SIG-M5 treated with dmso at 0.1 percent for 504 hours (cell line): Measurements from ENCODE around the gene MAPK11.

Source experiments
- DNase-seq: peaks from one replicate; lab custom pipeline; 2025; ENCODE audit not compliant: unreplicated experiment; lab: John Stamatoyannopoulos, UW

The MAPK11 gene

DNA sequence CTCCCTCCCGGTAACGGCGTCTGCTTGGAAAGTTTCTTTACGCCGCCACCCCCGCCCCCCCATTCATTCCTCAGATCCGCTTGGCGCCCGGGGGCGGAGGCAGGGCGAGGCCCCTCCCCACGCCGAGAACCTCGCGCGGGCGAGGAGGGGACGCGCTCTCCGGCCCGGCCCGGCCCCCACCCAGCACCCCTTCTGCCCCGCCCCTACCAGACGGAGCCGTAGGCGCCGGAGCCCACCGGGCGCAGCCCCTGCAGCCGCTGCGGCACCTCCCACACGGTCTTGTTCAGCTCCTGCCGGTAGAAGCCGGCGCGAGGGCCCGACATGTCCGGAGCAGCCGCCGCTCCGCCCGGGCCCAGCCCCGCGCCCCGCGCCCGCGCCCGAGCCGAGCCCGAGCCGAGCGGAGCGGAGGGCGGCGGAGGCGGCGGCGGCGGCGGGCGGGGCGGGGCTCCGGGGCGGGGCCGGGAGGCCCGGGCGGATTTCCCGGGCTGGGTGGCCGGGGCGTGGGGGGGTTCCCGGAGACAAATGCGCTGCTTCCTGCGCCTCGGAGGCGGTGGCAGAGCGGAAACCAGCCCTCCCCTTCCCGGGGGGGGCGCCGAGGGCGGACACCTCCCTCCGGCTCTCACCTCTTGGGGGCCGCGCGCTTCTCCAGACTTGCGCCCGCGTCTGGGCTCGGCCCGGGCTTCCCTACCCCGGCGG, at the start of gene MAPK11:
MAPK11 (minus strand) TSS at position 411 of the 696 bp plus-strand sequence; CDS start at position 323, 88 bp downstream.
- DNase-seq = no peak

DNA sequence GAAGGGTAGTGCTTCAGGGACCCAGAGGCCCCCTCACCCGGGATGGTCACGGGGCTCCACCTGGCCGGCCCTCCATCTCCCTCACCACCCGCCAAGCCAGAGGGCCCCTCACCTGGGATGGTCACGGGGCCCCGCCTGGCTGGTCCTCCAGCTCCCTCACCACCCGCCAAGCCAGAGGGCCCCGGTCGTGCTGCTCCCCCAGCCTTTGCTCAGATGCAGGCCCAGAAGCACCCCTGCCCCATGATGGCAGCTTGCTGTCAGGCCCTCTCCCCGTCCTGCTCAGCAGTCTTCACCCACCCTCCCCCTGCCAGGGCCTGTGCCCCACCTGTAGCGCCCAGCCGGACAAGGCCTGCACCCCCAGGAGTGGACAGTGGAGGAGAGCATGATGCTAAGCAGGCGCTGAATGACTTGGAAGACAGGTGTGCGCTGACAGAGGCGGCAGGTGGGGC, 49.3 kb upstream of the MAPK11 start:
- no peak for DNase-seq

DNA sequence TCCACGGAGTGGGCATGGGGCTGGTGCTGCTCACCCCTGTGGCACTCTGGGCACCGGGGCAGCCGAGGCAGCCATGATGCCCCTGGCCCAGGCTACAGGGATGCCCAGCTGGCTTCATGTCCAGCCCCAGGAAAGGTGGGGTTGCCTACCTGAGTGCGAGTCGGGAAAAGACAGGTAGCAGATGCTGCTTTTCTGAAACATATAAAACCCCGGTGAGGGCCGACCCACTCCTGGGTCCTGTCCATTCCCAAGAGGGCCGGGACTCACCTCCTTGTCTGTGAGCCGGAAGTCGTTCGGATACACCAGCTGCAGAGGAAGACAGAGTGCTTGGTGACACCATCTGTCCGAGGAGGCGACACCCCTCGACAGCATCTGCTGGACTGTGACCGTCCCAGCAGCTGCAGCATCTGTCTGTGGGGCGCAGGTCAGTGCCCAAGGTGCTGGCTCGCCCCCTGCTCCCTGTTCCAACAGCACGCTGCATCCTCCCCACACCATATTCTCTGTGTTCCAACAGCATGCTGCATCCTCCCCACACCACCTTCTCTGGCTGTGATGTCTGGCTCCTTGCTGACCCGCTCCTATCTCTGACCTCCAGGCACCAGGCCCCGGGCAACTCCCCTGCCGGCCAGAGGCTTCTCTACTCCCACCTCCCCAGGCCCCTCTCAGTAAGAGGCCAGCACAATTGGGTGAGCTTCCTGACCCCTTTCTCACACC, 48.7 kb upstream of the MAPK11 start:
- no peak for DNase-seq

DNA sequence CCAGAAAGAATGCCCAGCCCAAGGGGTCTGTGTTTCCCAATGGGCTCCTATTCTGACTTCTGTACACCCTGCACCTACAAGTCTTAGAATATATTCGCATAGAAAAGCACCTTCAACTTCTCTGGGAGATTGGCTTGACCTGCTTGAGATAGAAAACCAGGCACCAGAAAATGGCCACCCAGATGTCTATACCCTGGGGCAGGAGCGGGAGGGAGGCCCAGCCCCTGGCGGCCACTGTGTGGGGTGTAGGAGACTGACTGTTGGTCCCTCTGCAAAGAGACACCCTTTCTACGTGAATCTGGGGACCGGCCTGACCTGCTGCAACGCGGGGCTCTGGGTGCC, 48.1 kb upstream of the MAPK11 start:
- no peak for DNase-seq

DNA sequence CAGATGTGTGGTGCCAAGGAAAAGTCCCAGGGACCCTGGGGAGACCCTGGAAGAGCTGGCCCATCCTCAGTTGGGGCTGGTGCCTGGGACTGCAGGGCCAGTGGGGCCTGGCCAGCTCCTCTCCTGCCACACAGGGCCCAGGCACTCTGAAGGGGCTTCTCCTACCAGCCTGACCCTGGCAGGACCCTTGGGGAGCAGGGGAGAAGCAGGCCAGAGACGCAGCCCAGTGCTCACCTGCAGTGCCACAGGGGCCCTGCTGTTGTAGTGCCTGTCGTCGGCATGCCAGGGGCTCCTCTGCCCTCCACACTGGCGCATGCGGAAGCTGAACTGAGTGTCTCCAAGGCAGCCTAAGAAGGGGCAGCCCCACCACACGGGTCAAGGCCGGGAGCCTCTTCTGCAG, 47.5 kb upstream of the MAPK11 start:
- DNase-seq = no peak

DNA sequence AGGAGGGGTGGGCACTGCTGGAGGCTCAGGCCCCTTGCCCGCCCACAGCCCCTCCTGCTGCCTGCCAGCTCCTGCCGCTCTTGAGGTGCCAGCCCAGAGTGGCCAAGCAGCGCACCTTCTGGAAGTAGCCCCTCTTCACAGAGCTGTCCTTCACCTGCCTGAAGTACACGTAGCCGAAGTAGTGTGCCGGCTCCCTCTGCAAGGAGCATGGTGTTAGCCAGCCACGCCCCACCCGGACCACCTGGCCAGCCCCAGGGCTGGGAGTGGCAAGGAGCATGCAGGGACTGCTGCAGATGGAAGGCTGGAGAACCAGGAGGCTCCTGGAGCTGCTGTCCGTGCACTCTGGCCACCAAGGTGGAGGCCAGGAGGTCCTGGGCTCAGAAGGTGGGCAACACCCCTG, 47.0 kb upstream of the MAPK11 start:
- no peak for DNase-seq

DNA sequence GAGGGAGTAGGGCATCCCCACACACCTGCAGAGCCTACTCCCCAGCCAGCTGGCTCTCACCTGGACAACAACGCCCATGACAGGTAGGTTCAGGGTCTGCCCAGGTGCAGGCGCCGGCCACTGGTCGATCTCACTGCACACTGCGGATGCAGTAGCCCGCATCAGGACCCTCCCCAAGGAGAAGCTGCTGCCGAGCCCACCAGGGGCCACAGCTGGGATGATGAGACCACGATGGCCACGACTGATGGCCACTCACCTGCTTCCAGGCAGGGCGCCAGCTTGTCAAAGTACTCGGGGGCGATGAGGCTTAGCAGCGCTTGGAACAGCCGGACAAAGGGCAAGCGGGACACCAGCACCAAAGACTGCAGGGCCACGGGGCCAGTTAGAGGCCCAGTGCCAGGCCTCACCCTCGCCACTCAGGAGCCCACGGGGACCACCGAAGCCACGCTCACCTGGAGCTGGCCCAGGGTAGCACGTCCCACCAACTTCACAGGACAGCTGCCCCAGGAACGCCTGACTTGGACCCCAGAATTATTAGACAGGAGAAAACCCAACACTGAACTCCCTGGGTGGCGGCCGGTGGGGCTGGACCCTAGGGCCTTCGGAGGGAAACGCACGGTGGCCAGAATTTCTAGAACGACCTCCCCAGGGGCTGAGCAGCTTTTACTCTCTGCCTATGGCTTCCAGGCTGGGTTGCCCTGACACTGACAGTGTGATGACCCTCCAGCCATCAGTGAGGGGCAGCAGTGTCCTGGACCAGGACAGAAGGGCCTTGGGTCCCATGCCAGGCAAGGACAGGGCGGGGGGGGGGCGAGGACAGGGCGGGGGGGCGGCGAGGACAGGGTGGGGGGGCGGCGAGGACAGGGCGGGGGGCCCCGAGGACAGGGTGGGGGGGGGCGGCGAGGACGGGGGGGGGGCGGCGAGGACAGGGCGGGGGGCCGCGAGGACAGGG, 46.2 kb upstream of the MAPK11 start:
- no peak for DNase-seq

DNA sequence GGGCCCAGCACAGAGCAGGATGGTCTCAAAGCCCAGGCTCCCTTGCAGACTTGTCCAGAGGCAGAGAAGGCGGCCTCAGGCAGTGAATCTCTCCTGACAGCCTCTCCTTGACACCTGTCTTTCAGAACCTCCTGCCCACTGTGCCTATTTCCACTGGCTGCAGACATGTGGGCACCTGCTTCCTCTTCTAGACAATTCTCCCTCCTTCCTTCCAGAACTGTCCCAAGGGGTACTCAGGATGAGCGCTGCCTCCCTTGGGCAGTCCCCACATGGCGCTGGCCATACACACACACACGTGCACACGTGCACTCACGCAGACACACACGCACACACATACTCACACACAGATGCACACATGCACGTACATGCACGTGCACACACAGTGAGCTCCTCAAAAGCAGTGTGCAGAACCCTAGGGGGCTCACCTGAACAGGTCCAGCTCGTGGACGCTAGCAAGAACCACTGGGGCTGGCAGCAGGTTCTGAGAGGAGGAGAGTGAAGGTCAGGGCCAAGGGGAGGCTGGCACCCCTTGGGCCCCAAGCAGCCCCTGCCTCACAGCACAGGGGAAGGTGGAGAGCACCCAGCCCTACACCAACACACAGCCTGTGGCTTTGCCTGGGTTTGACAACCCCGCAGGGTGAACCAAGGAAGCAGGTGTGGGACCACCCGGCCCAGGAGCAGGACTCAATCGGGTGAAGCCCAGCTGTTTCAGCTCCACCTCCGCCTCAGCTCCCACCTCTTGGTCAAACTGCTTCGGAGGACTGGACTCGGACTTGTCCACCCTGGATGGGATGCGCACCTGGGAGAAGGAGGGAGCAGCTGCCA, 45.3 kb upstream of the MAPK11 start:
- no peak for DNase-seq

DNA sequence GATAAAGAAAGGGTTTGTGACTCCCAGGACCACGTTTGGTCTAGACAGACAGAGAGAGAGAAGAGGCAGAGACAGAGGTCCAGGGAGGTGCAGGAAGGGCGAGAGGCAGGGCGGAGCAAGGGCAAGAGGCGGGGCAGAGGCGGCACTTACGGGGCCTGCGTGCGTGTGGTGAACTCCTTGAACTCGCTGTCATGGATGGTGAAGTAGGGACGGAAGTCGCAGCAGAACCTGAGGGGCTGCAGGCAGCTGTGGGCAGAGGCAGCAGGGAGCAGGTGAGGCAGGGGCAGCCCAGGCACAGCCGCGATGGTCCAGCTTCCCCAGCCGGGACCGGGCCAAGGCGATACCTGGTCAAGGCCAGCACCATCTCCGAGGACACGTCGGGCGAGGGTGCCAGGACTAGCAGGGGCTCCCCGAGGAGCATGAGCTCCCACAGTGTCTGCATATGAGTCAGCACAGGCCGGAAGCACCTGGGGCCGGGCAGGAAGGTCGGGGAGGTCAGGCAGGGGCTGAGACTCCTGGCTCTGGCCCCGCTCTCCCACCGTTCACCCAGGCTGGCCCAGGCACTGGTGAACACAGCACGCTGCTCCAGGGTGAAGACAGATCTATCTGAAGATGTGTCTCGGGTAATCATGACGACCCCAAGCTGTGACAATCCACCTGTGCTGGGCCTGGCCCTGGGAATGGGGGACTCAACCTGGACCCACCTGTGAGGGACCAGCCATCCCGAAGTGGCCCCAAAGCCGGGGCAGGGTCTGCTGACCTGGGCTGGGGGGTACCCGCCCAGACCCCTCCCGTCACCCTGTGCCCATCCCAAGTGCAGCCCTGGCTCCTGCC, 44.5 kb upstream of the MAPK11 start:
- DNase-seq = peak; percentile 70

DNA sequence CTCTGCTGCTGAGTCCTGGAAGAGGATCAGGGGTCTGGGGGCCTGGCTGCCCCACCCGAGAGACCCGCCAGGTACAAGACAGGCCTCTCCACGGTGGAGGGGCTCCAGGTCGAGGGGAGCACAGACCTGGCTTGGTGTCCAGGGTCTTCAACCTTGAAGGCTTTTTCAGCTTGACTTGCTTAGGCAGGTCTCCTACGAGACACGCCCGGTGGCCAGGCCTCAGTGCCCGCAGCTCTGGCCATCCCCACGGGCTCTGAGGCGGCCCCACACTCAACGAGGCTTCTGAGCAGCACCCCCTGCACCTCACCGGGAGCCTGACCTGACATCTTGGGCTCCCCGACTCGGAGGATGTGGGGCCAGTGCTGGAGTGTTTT, 43.9 kb upstream of the MAPK11 start:
- DNase-seq = no peak

DNA sequence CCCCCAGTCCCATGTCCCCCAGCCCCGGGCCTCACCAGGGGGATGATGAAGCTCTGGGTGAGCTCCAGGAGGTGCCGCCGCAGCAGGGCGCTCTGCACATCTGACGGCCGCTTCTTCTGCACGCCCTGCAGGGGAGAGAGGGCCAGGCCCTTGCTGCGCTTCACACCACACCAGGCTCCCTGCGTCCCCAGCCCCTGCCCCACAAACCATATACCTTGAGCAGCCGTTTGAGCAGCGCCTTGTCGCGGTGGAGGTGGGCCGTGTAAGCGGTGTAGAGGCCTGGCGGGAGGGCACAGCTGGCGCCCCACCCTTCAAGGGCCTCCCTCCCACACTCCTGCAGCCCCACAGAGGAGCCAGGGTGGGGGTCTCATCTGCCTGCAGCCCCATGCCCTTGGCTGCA, 43.4 kb upstream of the MAPK11 start:
- DNase-seq = no peak

DNA sequence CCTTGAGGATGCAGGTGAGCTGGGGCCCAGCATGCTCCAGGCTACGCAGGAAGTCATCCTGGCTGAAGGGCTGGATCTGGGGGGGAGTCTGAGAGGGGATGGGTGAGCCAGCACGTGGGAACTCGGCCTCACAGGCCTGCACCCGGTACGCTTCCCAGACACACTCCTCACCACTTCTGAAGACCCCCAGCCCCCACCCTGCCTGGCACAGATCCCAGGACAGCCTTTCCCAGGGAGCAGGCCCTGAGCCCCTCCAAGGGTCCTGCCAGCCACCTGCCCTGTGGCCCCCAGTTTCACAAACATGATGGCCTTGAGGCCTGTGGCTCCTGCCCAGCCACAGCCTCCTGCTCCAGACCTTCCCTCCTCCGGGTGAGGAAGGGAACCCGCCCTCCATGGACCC, 42.8 kb upstream of the MAPK11 start:
- no peak for DNase-seq

DNA sequence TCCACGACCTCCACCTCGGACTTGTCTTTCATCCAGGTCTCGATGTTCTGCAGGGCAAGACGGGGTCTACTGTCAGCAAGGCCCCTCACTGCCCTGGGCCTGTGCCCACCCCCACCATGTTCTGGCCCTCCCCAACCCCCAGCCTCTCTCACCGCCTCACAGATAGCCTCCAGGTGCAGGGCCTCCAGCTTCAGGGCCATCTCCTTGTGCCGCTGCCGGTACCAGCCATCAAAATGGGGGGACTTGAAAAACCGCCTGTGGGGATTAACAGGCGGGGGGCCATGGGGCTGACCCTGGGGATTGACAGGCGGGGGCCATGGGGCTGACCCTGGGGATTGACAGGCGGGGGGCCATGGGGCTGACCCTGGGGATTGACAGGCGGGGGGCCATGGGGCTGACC, 42.2 kb upstream of the MAPK11 start:
- no peak for DNase-seq

DNA sequence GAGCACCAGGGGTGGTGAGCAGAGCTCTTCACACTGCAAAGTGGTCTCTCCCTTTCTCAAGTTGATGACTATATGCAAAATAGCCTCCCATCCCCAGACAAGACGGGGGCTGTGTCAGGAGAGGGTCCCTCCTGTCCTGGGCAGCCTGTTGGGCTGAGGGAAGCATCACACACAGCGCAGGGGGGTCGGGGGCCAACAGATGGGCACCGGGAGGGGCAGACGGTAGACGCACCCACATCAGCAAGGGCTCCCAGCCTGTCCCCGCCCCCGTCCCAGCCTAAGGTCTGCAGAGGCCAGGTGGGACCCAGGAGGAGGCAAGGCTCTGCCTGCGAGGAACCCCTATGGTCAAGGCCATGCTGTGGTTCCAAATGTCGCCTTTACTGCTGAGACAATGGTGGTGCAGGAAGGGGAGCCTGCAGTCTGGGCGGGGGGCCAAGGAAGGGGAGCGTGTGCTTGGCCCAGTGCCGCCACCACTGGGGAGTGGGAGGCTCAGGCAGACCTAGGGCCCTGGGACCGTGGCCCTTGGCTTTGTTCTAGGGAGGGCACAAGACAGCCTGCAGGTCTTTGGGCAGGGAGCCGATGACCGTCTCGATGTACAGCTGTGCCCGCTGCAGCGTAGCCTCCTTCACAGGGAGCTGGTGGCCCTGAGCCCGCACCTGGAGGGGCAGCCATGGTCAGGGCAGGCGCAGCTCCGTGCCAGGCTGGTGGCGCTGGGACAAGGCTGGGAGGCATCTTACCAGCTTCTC, 41.6 kb upstream of the MAPK11 start:
- no peak for DNase-seq

DNA sequence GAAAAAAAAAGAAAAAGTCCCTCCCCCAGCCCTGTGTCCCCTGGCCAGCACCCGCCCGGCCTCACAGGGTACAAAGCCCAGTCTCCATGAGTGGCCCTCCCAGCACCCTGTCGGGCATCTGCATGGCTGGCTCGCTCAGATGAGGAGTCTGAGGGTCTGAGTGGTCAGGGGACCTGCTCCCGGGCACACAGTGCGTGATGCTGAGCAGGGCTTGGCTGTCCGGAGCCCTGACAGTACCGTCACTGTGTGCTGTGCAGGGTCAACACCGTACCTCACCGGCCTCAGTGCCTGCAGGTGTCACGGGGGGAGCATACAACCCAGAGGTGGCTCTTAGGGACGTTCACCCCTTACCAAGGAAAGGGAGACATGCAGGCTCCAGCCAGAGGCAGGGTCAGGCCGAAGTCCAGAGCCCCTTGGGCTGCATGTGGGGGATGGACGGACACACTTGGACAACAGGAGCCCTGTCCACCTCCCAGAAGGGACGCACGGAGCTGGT, 40.8 kb upstream of the MAPK11 start:
- DNase-seq = no peak

DNA sequence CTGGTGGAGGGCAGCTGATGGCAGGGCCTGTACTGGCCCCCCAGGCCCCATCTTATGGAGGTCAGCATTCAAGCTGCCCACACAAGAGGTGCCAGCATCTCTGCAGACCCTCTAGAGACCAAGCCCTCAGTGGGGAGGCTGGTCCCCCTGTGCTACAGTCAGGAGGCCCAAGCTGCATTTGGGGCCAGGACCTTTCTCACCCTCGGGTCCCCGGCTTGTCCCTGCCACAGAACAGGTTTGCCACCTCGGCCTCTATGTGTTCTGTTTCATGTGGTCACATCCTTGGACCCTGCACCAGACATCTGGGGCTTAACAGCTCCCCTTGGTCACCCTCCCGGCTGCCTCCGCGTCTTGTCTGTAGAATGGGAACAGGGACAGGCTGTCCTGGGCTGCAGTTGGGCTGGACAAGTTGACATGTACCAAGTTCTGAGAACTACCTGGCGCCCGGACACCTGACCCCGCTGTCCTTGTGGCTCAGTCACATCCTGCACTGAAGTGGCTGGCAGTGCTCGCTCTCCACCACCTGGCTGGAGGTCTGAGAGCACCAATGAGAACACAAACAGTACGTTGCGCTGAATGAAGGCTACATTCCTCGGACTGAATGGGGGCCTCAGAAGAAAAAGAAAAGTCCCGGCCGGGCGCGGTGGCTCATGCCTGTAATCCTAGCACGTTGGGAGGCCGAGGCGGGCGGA, 40.0 kb upstream of the MAPK11 start:
- DNase-seq = no peak

DNA sequence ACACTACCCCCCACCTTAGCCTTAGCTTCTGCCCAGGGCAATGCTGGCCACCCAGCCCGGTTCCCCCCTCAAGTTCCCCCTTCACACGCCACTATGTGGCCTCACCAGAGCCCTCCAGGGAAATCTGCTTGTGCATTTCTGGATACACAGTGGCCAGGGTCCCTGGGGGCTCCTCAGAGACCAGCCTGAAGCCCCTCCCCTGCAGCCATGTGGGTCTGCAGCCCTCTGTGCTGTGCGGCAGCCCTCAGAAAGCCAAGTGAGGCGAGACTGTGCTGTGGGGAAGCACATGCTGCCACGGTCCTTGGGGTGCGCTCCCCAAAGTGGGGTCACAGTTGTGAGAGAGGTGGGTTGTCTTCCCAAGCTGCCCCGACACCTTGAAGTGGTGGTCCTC, 39.4 kb upstream of the MAPK11 start:
- DNase-seq = no peak

DNA sequence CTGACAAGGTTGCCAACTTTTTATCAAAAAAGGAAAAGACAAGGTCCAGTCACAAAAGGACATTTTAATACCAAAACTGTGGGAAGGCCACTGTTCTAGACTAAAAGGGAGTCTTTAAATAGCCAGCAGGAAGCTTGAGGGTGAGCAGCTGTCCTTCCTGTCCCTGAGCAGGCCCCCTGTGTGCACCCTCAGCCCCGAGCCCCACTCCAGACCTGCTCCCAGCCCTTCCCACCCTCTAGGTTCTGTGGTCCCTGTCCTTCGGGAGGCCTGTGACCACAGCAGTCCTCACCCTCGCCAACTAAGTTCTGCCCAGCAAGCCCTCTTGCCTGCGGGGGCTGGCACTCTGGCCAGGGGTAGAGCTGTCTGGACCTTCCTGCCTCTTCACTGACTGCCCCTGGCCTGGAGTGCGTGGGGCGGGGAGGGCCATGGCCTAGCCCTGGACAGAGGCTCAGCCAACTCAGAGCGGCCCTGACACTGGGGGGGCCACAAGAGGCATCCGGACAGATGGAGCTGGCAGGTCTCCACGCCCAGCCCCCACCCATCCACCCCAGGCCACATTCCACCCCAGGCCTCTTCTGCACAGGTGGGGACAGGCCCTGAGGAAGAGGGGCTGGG, 38.9 kb upstream of the MAPK11 start:
- DNase-seq = peak; percentile 60
